Skeletal muscle tissue (tissue), 4 donors: ENCODE measurements around the gene SH3TC1. TPM values are rescaled to one million over a fixed set of nuclear protein-coding genes. Genes with fewer than 3 reads are reported as not detected.

ENCODE experiments used
- H3K27ac ChIP-seq: one replicate; pipeline ENCODE4 v1.7.0; 2013; ENCODE audit warnings: mild to moderate bottlenecking, low read depth, low read length, inconsistent platforms
- H3K27me3 ChIP-seq, 3 donors: one replicate each; pipeline ENCODE4 v1.7.0; 2013; ENCODE audit warnings: low read length in 3 of 3; ENCODE audit not compliant: control insufficient read depth in 3 of 3, insufficient read depth in 3 of 3
- H3K36me3 ChIP-seq, 3 donors: one replicate each; pipeline ENCODE4 v1.7.0; 2013; ENCODE audit warnings: low read length in 3 of 3; ENCODE audit not compliant: control insufficient read depth in 3 of 3, insufficient read depth in 3 of 3
- H3K4me1 ChIP-seq, 3 donors: one replicate each; pipeline ENCODE4 v1.7.0; 2013; ENCODE audit warnings: low read length in 3 of 3, mild to moderate bottlenecking in 3 of 3; ENCODE audit not compliant: control insufficient read depth in 3 of 3, insufficient read depth in 3 of 3
- H3K4me3 ChIP-seq, 3 donors: one replicate each; pipeline ENCODE4 v1.7.0; 2013; ENCODE audit warnings: low read length in 3 of 3
- H3K9ac ChIP-seq, 3 donors: one replicate each; pipeline ENCODE4 v1.7.0; 2013; ENCODE audit warnings: low read length in 3 of 3, mild to moderate bottlenecking in 3 of 3, moderate library complexity in 2 of 3, low read depth in 1 of 3
- H3K9me3 ChIP-seq, 3 donors: one replicate each; pipeline ENCODE4 v1.7.0; 2013; ENCODE audit warnings: low read length in 3 of 3; ENCODE audit not compliant: control insufficient read depth in 3 of 3
- total RNA-seq: library from RNA; depleted of rRNA; stranded (reverse); fragments of >200 nt; gene quantifications from one replicate; pipeline ENCODE4 v1.2.3, GENCODE V29; 2014
- donor health status: Osteomylitis.

SH3TC1 gene
- total RNA-seq, 1 donor from 2014 or later: 13.0 TPM

DNA sequence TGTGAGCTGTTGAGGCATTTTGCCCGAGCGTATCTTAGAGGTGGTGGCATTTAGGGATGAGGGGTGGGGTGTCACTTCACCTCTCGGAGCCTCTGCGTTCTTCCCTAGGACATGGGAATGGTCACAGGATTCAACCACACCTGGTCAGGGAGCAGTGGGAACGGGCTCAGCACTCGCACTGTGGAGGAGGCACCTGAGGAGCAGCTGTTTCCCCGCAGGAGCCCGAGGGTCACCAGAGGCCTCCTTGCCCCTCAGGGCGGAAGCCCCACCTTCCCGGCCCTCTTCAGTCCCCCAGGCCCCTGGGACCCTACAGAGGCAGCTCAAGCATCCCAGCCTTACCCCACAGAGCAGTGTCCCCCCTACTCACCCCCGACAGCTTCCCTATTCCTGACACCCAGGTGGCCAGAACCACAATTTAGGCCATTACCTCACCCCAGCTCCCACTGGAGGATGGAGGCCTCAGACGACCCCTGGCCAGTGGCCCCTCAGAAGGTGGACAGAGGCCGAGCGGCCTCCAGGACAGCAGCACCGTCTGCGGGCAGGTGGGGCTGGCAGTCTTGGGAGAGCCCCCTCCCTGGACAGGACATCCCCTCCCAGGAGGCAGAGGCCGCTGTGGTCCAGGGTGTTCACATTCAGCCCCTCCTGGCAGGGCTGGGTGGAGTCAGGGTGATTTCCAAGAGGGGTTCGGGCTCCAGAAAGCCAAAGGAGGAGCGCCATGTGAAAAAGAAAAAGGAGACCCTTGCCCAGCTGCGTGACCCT is 66.3 kb downstream of the SH3TC1 start:
- Histone ChIP-seq H3K9me3 (no peaks in the 10 kb centered on the region), H3K9ac (no peak overlapping the region), H3K36me3 (no peaks in the 10 kb centered on the region), H3K4me3 (no peak overlapping the region), H3K27ac (no peak overlapping the region), H3K27me3 (peaks cover 0 to 7% (median 7%) of the 10 kb centered on the region in 3 donors), H3K4me1 (peaks cover 13 to 22% (median 16%) of the 10 kb centered on the region in 3 donors)

DNA sequence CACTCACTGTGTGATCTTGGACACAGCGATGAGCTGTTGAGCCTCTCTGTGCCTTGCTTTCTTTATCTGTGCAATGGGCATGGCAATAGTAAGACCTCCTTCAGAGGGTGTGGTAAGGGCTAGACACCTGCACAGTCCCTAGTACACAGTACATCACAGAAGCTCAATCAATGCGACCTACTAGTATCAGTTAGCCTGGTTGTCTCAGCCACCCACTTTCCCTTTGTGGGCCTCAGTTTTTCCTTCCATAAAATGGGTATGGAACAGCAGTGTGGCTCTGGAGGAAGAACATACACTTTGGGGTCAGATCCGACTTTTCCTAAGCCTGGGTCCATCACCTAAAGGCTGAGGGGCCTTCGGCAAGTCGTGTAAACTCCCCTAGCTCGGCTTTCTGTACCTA is 67.0 kb downstream of the SH3TC1 start:
- no peak overlapping the region for H3K27ac ChIP-seq
- H3K36me3 ChIP-seq: no peaks in the 10 kb centered on the region
- no peaks in the 10 kb centered on the region for H3K9me3 ChIP-seq
- peaks cover 0 to 11% (median 8%) of the 10 kb centered on the region in 3 donors for H3K27me3 ChIP-seq
- H3K4me1 ChIP-seq: peaks cover 13 to 19% (median 17%) of the 10 kb centered on the region in 3 donors
- H3K9ac ChIP-seq: no peak overlapping the region
- H3K4me3 ChIP-seq: no peak overlapping the region

DNA sequence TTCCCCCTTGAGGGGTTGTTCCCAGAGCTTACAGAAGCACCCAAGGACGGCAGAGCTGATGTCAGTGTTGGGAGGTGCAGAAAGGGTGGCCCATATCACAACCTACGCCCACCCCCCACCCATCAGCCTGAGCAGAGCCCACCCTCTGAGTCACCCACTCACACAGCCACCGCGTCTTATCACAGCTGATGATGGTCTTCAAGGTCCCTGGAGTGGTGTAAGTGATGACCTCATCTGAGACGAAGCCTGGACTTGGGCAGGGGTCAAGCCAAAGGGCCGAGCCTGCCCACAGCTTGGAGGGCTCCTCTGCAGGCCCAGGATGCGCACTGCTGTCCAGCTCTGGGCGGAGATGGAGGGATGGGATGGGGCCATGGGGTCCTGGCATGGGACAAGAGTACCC is 67.4 kb downstream of the SH3TC1 start:
- Histone ChIP-seq H3K36me3 (no peaks in the 10 kb centered on the region), H3K9me3 (no peaks in the 10 kb centered on the region), H3K27me3 (peaks cover 0 to 11% (median 8%) of the 10 kb centered on the region in 3 donors), H3K4me1 (peaks cover 13 to 18% (median 17%) of the 10 kb centered on the region in 3 donors), H3K4me3 (no peak overlapping the region), H3K27ac (no peak overlapping the region), H3K9ac (no peak overlapping the region)

DNA sequence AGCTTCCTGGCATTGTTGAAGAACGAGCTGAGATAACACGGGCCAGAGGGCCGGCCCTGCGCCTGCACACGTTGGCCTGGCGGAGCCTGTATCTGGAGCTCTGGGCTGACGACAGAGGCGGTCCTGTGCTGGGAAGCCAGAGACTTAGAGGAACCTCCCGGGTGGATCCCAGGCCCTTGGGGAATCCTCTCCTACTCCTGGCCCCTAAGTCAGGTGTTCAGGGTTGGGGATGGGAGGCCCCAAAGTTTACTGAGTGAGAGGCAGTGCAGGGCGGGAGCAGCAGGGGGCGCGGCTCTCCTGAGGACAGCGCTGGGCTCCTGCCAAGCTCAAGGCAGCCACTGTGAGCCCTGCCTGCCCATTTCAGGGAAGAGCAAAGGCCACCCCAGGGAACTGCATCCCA is 68.0 kb downstream of the SH3TC1 start:
- Histone ChIP-seq H3K4me3 (no peak overlapping the region), H3K27ac (no peak overlapping the region), H3K9me3 (no peaks in the 10 kb centered on the region), H3K27me3 (peaks cover 0 to 14% (median 8%) of the 10 kb centered on the region in 3 donors), H3K4me1 (peaks cover 14 to 18% (median 17%) of the 10 kb centered on the region in 3 donors), H3K36me3 (no peaks in the 10 kb centered on the region), H3K9ac (no peak overlapping the region)

DNA sequence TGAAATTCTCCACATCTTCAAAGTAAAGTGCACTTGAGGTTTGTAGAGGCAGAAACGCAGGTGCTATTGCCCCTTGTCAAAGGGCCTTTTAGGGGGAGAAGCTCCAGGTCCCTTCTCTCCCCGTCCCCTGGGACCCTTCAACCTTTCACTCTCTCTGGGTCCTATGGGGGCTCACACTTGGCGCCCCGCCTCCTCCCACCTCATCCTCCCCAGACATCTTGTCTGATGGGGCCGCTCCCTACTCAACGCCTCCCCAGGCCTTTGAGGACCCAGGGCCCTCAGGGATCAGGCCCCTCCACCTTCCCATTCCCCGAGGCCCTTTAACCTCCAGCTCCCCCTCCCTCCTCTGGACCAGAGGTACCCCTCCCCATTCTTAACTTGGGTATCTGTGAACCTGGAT is 69.1 kb downstream of the SH3TC1 start:
- H3K9me3 ChIP-seq: no peaks in the 10 kb centered on the region
- peaks cover 0 to 14% (median 8%) of the 10 kb centered on the region in 3 donors for H3K27me3 ChIP-seq
- peaks cover 21 to 24% (median 23%) of the 10 kb centered on the region in 3 donors for H3K4me1 ChIP-seq
- H3K4me3 ChIP-seq: no peak overlapping the region
- H3K36me3 ChIP-seq: no peaks in the 10 kb centered on the region
- H3K27ac ChIP-seq: no peak overlapping the region
- no peak overlapping the region for H3K9ac ChIP-seq

DNA sequence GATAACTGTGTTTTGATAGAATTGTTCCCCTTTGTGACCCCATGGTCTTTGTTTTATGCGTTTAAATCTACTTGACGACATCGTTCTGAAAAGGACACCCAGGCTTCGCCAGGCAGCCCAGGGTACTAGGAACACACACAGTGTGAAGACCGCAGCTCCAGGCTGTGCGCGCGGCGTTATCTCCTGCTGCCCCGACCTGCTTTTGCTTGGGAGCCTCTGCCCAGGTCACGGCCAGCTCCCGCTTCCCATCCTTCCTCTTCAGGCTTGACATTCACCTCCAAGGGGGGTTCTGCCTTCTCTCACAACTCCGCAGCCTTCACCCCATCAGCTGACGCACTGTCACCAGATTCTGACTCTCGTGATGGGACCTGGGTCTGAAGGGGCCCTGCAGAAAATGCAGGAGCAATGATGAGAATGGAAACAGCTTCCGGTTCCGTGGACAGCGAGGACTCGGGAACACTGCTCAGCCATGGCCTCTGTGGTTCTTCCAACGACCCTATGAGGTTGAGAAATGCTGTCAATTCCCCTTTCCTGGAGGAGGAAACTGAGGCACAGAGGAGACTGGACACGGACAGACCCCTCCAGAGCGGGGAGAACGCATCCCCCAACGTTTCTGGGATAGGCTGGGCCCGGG is 69.9 kb downstream of the SH3TC1 start:
- Histone ChIP-seq H3K9ac (peak overlapping the region in 2 of 3 donors; percentile 7 to 62), H3K27me3 (peaks cover 0 to 14% (median 8%) of the 10 kb centered on the region in 3 donors), H3K4me3 (peak overlapping the region in 1 of 3 donors; percentile 31), H3K9me3 (no peaks in the 10 kb centered on the region), H3K36me3 (no peaks in the 10 kb centered on the region), H3K27ac (no peak overlapping the region), H3K4me1 (peaks cover 24 to 27% (median 26%) of the 10 kb centered on the region in 3 donors)

DNA sequence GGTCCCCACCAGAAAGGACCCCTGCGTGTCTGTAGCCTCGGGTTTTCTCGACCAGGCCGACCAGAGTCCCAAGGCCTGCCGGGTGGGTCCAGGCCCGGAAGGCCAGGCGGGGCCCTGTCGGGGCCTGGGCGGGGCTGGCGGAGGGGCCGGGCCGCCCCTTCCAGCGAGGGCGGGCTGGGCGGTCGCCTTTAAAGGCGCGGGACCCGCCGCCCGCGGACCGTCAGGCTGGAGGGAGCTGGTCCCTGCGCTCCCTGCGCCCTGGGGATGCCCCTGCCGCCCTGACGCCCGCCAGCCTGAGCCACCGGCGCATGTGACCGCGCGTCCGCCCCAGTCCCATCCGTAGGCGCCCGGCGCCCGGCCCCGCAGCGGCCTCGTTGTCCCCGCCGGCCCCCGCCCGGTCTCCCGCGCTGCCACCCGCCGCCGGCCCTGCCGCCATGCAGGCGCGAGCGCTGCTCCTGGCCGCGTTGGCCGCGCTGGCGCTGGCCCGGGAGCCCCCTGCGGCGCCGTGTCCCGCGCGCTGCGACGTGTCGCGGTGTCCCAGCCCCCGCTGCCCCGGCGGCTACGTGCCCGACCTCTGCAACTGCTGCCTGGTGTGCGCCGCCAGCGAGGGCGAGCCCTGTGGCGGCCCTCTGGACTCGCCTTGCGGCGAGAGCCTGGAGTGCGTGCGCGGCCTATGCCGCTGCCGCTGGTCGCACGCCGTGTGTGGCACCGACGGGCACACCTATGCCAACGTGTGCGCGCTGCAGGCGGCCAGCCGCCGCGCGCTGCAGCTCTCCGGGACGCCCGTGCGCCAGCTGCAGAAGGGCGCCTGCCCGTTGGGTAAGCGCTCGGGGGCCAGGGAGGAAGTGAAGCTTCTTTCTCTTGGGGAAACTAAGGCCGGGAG is 70.7 kb downstream of the SH3TC1 start, which contains the start of gene HTRA3:
HTRA3 (plus strand) TSS at position 220 of the 883 bp plus-strand sequence; CDS start at position 435, 215 bp downstream.
- Histone ChIP-seq H3K36me3 (no peaks in the 10 kb centered on the region), H3K4me1 (peaks cover 31 to 34% (median 33%) of the 10 kb centered on the region in 3 donors), H3K9me3 (no peaks in the 10 kb centered on the region), H3K4me3 (peak within 1 kb of the TSS; percentile 58 to 67 (median 62)), H3K27me3 (peaks cover 0 to 14% (median 8%) of the 10 kb centered on the region in 3 donors), H3K27ac (peak within 1 kb of the TSS; percentile 19), H3K9ac (peak within 1 kb of the TSS; percentile 27 to 72 (median 30))

DNA sequence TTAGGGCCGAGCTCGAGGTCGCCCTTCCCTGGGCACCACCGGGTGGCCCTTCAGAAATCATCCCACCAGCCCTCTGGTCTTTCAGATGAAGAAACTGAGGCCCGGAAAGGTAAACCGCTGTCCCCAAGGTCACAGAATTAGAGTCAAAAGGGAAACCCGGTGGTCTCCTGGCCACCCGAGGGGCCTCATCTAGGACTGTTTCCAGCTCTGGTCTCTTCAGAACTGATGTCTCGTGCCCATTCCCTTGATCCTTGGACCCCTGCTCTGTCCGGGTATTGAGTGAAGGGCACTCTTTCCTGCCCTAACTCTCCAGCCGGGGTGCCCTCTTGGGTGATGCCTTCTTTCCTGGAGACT is 71.3 kb downstream of the SH3TC1 start:
- H3K4me1 ChIP-seq: peaks cover 37 to 40% (median 39%) of the 10 kb centered on the region in 3 donors
- peaks cover 0 to 14% (median 8%) of the 10 kb centered on the region in 3 donors for H3K27me3 ChIP-seq
- H3K4me3 ChIP-seq: peak overlapping the region; percentile 58 to 67 (median 62)
- H3K27ac ChIP-seq: peak overlapping the region; percentile 19
- peak overlapping the region; percentile 27 to 72 (median 30) for H3K9ac ChIP-seq
- no peaks in the 10 kb centered on the region for H3K9me3 ChIP-seq
- H3K36me3 ChIP-seq: no peaks in the 10 kb centered on the region

DNA sequence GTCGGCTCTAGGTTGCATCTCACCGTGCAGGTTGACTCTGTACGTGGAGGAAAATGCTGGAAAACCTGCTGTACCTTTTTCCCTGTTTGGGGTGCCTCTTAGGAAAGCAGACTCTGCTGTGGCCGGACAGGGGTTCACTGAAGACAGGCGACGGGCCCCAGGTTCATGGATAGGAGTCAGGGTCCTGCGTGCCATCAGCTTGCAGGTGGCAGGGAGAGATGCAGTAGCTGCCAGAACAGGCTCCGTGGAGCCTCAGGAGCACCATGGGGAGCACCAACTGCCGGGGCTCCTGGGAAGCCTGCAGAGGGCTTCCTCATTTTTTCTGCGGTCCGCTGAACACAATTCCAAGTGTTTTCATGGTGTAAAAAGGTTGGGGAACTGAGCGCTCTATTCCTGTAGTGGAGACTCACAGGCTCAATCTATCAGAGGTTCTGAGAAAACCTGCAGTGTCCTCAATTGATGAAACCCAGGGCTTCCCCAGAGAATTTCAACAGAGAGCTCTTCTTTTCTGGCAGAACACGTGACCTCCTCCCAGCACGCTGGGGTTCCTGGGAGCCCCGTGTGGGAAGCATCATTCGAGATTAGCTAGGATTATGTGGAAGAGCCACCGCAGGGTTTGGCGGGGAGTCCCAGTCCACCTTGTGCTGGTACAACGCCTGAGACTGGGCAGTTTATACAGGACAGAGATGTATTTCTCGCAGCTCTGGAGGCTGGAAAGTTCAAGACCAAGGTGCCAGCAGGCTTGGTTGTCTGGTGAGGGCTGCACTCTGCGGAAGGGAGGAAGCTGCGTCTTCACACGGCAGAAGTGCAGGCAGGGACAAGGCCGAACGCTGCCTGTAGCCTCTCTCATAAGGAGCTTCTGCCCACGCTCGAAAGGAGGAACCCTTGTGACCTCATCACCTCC is 72.1 kb downstream of the SH3TC1 start:
- Histone ChIP-seq H3K4me3 (peak overlapping the region; percentile 58 to 67 (median 62)), H3K9ac (peak overlapping the region in 2 of 3 donors; percentile 27 to 72), H3K27me3 (peaks cover 0 to 14% (median 8%) of the 10 kb centered on the region in 3 donors), H3K27ac (peak overlapping the region; percentile 19), H3K36me3 (no peaks in the 10 kb centered on the region), H3K9me3 (no peaks in the 10 kb centered on the region), H3K4me1 (peaks cover 44 to 48% (median 46%) of the 10 kb centered on the region in 3 donors)
